SK-N-SH (cell line): ENCODE results near the gene CEBPG. TPM values are rescaled to one million over a fixed set of nuclear protein-coding genes. Genes with fewer than 3 reads are reported as not detected.

ENCODE experiments used
- CTCF ChIA-PET: fragments of 300-600, 350-600 bp; formaldehyde crosslinking; extraction: SDS; loops from one replicate; lab custom pipeline; 2021; lab: Yijun Ruan, JAX
- POLR2A ChIA-PET: fragments of 350-600 bp; sonication (Branson Sonifier 250); formaldehyde crosslinking; extraction: SDS; loops from one replicate; lab custom pipeline; 2020; ENCODE audit warnings: antibody characterized with exemption, inconsistent platforms; lab: Yijun Ruan, JAX
- DNase-seq: peaks from one replicate; pipeline ENCODE4 v3.0.0; 2012
- H2AFZ ChIP-seq: fragments of 200-600 bp; sonication (generic); 2 replicates; pipeline ENCODE4 v1.8.1; 2016; ENCODE audit warnings: antibody characterized with exemption, mild to moderate bottlenecking, low read depth
- H3F3A ChIP-seq: fragments of 200-600 bp; sonication (generic); replicated peaks from 2 replicates; pipeline ENCODE3; 2016; ENCODE audit warnings: antibody characterized with exemption, mild to moderate bottlenecking; ENCODE audit not compliant: insufficient read depth
- H3K27ac ChIP-seq, 2 experiments: fragments of 200-500 bp in 1 of 2; fragments of 200-600 bp in 1 of 2; sonication (Bioruptor generic) in 1 of 2; sonication (generic), shearing (Covaris generic) in 1 of 2; 2 replicates each; pipeline versions ENCODE4 v1.5.1 to v1.6.1; 2014 to 2016; ENCODE audit warnings: low read depth in 2 of 2, inconsistent platforms in 1 of 2, low read length in 1 of 2, mild to moderate bottlenecking in 1 of 2, mixed read lengths in 1 of 2
- H3K27me3 ChIP-seq: fragments of 200-600 bp; sonication (generic), shearing (Covaris generic); 2 replicates; pipeline ENCODE4 v1.6.1; 2016; ENCODE audit warnings: mixed run types; ENCODE audit not compliant: insufficient read depth
- H3K36me3 ChIP-seq, 2 experiments: fragments of 200-500 bp in 1 of 2; fragments of 200-600 bp in 1 of 2; sonication (Bioruptor generic) in 1 of 2; sonication (generic) in 1 of 2; replicated peaks in 1 of 2; 2 replicates each; pipeline versions ENCODE3 to v1.5.1; 2014 to 2016; ENCODE audit warnings: low read length in 1 of 2, mild to moderate bottlenecking in 1 of 2; ENCODE audit not compliant: insufficient read depth in 2 of 2, control insufficient read depth in 1 of 2
- H3K4me1 ChIP-seq, 2 experiments: fragments of 200-500 bp in 1 of 2; fragments of 200-600 bp in 1 of 2; sonication (Bioruptor generic) in 1 of 2; sonication (generic), shearing (Covaris generic) in 1 of 2; 2 replicates each; pipeline versions ENCODE4 v1.5.1 to v1.6.1; 2014 to 2016; ENCODE audit warnings: low read depth in 1 of 2, low read length in 1 of 2, mixed run types in 1 of 2; ENCODE audit not compliant: insufficient read depth in 2 of 2, control insufficient read depth in 1 of 2
- H3K4me2 ChIP-seq: fragments of 200-600 bp; sonication (generic), shearing (Covaris generic); 2 replicates; pipeline ENCODE4 v1.6.1; 2017; ENCODE audit warnings: mixed run types
- H3K4me3 ChIP-seq, 2 experiments: fragments of 200-500 bp in 1 of 2; fragments of 200-600 bp in 1 of 2; sonication (Bioruptor generic) in 1 of 2; sonication (generic), shearing (Covaris generic) in 1 of 2; 2 replicates each; pipeline versions ENCODE4 v1.5.1 to v1.8.1; 2014 to 2016; ENCODE audit warnings: low read depth in 2 of 2, inconsistent platforms in 1 of 2, low read length in 1 of 2, mild to moderate bottlenecking in 1 of 2, mixed read lengths in 1 of 2, moderate library complexity in 1 of 2
- H3K79me2 ChIP-seq: fragments of 200-600 bp; sonication (generic); 2 replicates; pipeline ENCODE4 v1.8.1; 2017; ENCODE audit warnings: mild to moderate bottlenecking; ENCODE audit not compliant: insufficient read depth
- H3K9ac ChIP-seq: fragments of 200-600 bp; sonication (generic); 2 replicates; pipeline ENCODE4 v1.6.1; 2017; ENCODE audit warnings: mixed run types
- H3K9me2 ChIP-seq: fragments of 200-600 bp; sonication (generic); 2 replicates; pipeline ENCODE4 v1.6.1; 2017; ENCODE audit warnings: mixed run types
- H3K9me3 ChIP-seq: fragments of 200-600 bp; sonication (generic); 2 replicates; pipeline ENCODE4 v1.6.1; 2017; ENCODE audit warnings: mixed run types, mild to moderate bottlenecking, moderate library complexity
- H4K20me1 ChIP-seq: fragments of 200-600 bp; sonication (generic); 2 replicates; pipeline ENCODE4 v1.6.1; 2017; ENCODE audit warnings: mild to moderate bottlenecking, mixed run types; ENCODE audit not compliant: insufficient read depth
- CHD2 ChIP-seq: fragments of 150-350 bp; IDR thresholded peaks from 2 replicates; pipeline ENCODE4 v1.6.1; 2018; ENCODE audit warnings: low read length; ENCODE audit not compliant: partially characterized antibody
- CTCF ChIP-seq: fragments of 200-600 bp; sonication (generic); IDR thresholded peaks from 2 replicates; pipeline ENCODE4 v1.6.1; 2017; ENCODE audit warnings: antibody characterized with exemption, mild to moderate bottlenecking, moderate library complexity
- EZH2phosphoT487 ChIP-seq: fragments of 200-600 bp; sonication (generic); IDR thresholded peaks from 2 replicates; pipeline ENCODE4 v1.6.1; 2017; ENCODE audit warnings: low read depth, mixed run types, mild to moderate bottlenecking, antibody characterized with exemption, moderate library complexity, borderline replicate concordance
- FOXJ3 ChIP-seq: sonication (generic); formaldehyde crosslinking; IDR thresholded peaks from 2 replicates; pipeline ENCODE4 v1.5.1; 2020; ENCODE audit warnings: mild to moderate bottlenecking, missing genetic modification reagents
- FOXM1 ChIP-seq: IDR thresholded peaks from 2 replicates; pipeline ENCODE4 v1.4.0; 2012; ENCODE audit warnings: low read depth, mild to moderate bottlenecking
- GABPA ChIP-seq: IDR thresholded peaks from 2 replicates; pipeline ENCODE4 v1.4.0; 2012; ENCODE audit warnings: low read depth, mild to moderate bottlenecking
- JUND ChIP-seq: IDR thresholded peaks from 2 replicates; pipeline ENCODE4 v1.4.0; 2012
- MEF2A ChIP-seq: IDR thresholded peaks from 2 replicates; pipeline ENCODE4 v1.4.0; 2012; ENCODE audit warnings: low read depth, borderline replicate concordance
- MXI1 ChIP-seq: IDR thresholded peaks from 2 replicates; pipeline ENCODE4 v1.6.1; 2012; ENCODE audit warnings: mild to moderate bottlenecking, low read depth, low read length, improper control_type of control experiment
- NRF1 ChIP-seq: IDR thresholded peaks from 2 replicates; pipeline ENCODE4 v1.6.1; 2012; ENCODE audit warnings: low read depth, mild to moderate bottlenecking, low read length
- RAD21 ChIP-seq: IDR thresholded peaks from 2 replicates; pipeline ENCODE4 v1.6.1; 2012; ENCODE audit warnings: mild to moderate bottlenecking, low read length
- RFX5 ChIP-seq: IDR thresholded peaks from 2 replicates; pipeline ENCODE4 v1.6.1; 2012; ENCODE audit warnings: mild to moderate bottlenecking, improper control_type of control experiment, low read length
- SIN3A ChIP-seq: IDR thresholded peaks from 2 replicates; pipeline ENCODE4 v1.6.1; 2012; ENCODE audit warnings: low read depth, mild to moderate bottlenecking, low read length, moderate library complexity, borderline replicate concordance
- SMC3 ChIP-seq: IDR thresholded peaks from 2 replicates; pipeline ENCODE4 v1.6.1; 2012; ENCODE audit warnings: low read depth, low read length, improper control_type of control experiment
- TAF1 ChIP-seq: IDR thresholded peaks from 2 replicates; pipeline ENCODE4 v1.6.1; 2012; ENCODE audit warnings: low read depth, mild to moderate bottlenecking, low read length, moderate library complexity, borderline replicate concordance
- TCF12 ChIP-seq: IDR thresholded peaks from 2 replicates; pipeline ENCODE4 v1.4.0; 2012
- WGBS: methylation state at CpG from one replicate; pipeline ENCODE4 v1.1.6; 2017; ENCODE audit warnings: low lambda C conversion rate; 5-methylcytosine and 5-hydroxymethylcytosine counted together
- polyA plus RNA-seq, 3 experiments: library from polyadenylated mRNA; depleted of rRNA; stranded (reverse); fragments of >200 nt; gene quantifications; 2 replicates each; pipeline ENCODE4 v1.2.3, GENCODE V29; 2012
- TF ChIP-seq, protein P1 (sequence below): IDR thresholded peaks from 2 replicates; pipeline ENCODE4; 2012

The CEBPG gene
- polyA plus RNA-seq, 1 of the 3 experiments (the other 2 are of a cell fraction): 9.1 TPM

- Histone ChIP-seq H3K36me3 (no peaks in the 10 kb centered on the region), H3K27ac (no peak overlapping the region), H3K4me2 (no peak overlapping the region), H4K20me1 (no peaks in the 10 kb centered on the region), H3K27me3 (no peaks in the 10 kb centered on the region), H3K9ac (no peak overlapping the region), H2AFZ (no peak overlapping the region), H3K4me3 (no peak overlapping the region), H3K4me1 (no peaks in the 10 kb centered on the region), H3K79me2 (no peaks in the 10 kb centered on the region), H3K9me3 (no peaks in the 10 kb centered on the region), H3K9me2 (no peaks in the 10 kb centered on the region), H3F3A (no peaks in the 10 kb centered on the region)
- no peak for DNase-seq
- POLR2A ChIA-PET: no interaction called here
- WGBS: 38% methylated on average over 5 of the region's 5 CpGs
- TF ChIP-seq CTCF (no peak), RFX5 (no peak), MEF2A (no peak), SMC3 (no peak), TAF1 (no peak), SIN3A (no peak), JUND (no peak), CHD2 (no peak), FOXM1 (no peak), FOXJ3 (CRISPR knock-in tag) (no peak), TCF12 (no peak), EZH2phosphoT487 (no peak), MXI1 (no peak)
- TF ChIP-seq, protein P1, sequence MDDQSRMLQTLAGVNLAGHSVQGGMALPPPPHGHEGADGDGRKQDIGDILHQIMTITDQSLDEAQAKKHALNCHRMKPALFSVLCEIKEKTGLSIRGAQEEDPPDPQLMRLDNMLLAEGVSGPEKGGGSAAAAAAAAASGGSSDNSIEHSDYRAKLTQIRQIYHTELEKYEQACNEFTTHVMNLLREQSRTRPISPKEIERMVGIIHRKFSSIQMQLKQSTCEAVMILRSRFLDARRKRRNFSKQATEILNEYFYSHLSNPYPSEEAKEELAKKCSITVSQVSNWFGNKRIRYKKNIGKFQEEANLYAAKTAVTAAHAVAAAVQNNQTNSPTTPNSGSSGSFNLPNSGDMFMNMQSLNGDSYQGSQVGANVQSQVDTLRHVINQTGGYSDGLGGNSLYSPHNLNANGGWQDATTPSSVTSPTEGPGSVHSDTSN: no peak
- CTCF ChIA-PET: interaction anchor here (1.6 kb wide), 1 partner anchor 30 kb away, joined by 5 read pairs; the partner anchor contains the start of gene CEBPA
Measured at GRCh38 chr19:33332248-33332647, 41.3 kb upstream of the CEBPG start.

GRCh38 chr19:33333151-33333550 lies 40.4 kb upstream of the CEBPG start:
- Histone ChIP-seq H3K9me3 (no peaks in the 10 kb centered on the region), H3K36me3 (no peaks in the 10 kb centered on the region), H3K27me3 (no peaks in the 10 kb centered on the region), H3F3A (no peaks in the 10 kb centered on the region), H3K4me1 (no peaks in the 10 kb centered on the region), H3K9me2 (no peaks in the 10 kb centered on the region), H3K79me2 (no peaks in the 10 kb centered on the region), H3K27ac (no peak overlapping the region), H3K4me2 (no peak overlapping the region), H2AFZ (no peak overlapping the region), H4K20me1 (no peaks in the 10 kb centered on the region)
- 42% methylated on average over 4 of the region's 4 CpGs for WGBS
- DNase-seq: no peak
- no peak for TF ChIP-seq GABPA
- no peak for TF ChIP-seq NRF1
- no peak for TF ChIP-seq RFX5
- TF ChIP-seq RAD21: no peak
- no peak for TF ChIP-seq FOXM1
- no peak for TF ChIP-seq JUND
- TF ChIP-seq, all 33 proteins: peak for 0
- ChIA-PET CTCF (no interaction called here), POLR2A (no interaction called here)
- Histone ChIP-seq H3K9ac (no peak overlapping the region), H3K4me3 (no peak overlapping the region)
